DMS53 treated with DMSO at 0.1 percent for 48 hours (cell line): ENCODE results near the gene CHL1.
A peak's percentile ranks its signal among the peaks of the same experiment; 100 is the strongest.

Experiments used
- DNase-seq: peaks from one replicate; lab custom pipeline; 2025; ENCODE audit not compliant: unreplicated experiment; lab: John Stamatoyannopoulos, UW

Gene CHL1

GRCh38 chr3:217948-218347 lies 21.4 kb downstream of the CHL1 start:
- DNase-seq: no peak

GRCh38 chr3:228442-229182 lies 32.0 kb downstream of the CHL1 start:
- DNase-seq: no peak

GRCh38 chr3:229183-229661 lies 32.7 kb downstream of the CHL1 start:
- DNase-seq: no peak

- DNase-seq: no peak
These were observed 40.3 kb downstream of the CHL1 start for GRCh38 chr3:236881-237280.

- DNase-seq: no peak
These were observed 46.2 kb downstream of the CHL1 start for GRCh38 chr3:242602-243355.

- DNase-seq: no peak
These were observed 46.8 kb downstream of the CHL1 start for GRCh38 chr3:243356-243725.

- no peak for DNase-seq
These were observed 47.5 kb downstream of the CHL1 start for GRCh38 chr3:244041-244440.

- no peak for DNase-seq
These were observed 51.4 kb downstream of the CHL1 start for GRCh38 chr3:247916-248315.

- DNase-seq: no peak
These were observed 52.4 kb downstream of the CHL1 start for GRCh38 chr3:248864-249520.

- no peak for DNase-seq
These were observed 53.2 kb downstream of the CHL1 start for GRCh38 chr3:249587-250262.

- DNase-seq: no peak
These were observed 59.9 kb downstream of the CHL1 start for GRCh38 chr3:256501-256900.

- DNase-seq: no peak
These were observed 61.3 kb downstream of the CHL1 start for GRCh38 chr3:257826-258225.

GRCh38 chr3:260898-261297 lies 64.3 kb downstream of the CHL1 start:
- DNase-seq: no peak

GRCh38 chr3:263393-263792 lies 66.8 kb downstream of the CHL1 start:
- no peak for DNase-seq

- DNase-seq: peak; percentile 53
These were observed 68.0 kb downstream of the CHL1 start for GRCh38 chr3:264394-265156.

- no peak for DNase-seq
These were observed 70.5 kb downstream of the CHL1 start for GRCh38 chr3:267101-267500.

GRCh38 chr3:270688-271087 lies 74.1 kb downstream of the CHL1 start:
- no peak for DNase-seq

GRCh38 chr3:274927-275326 lies 78.4 kb downstream of the CHL1 start:
- DNase-seq: no peak

GRCh38 chr3:277873-278272 lies 81.3 kb downstream of the CHL1 start:
- DNase-seq: no peak

- DNase-seq: peak; percentile 33
These were observed 81.9 kb downstream of the CHL1 start for GRCh38 chr3:278300-279064.
